Ectodermal cell (in vitro differentiated cells): Measurements from ENCODE around the gene TUBA4B.
"Not testable (repeated sequence)": the region's sequence is repeated elsewhere in the genome, so short reads cannot be mapped to it uniquely, and the experiment has no call there.

Experiments used
- H3K27ac ChIP-seq: 2 replicates; pipeline ENCODE4 v1.7.0; 2013; ENCODE audit warnings: mild to moderate bottlenecking, low read depth, low read length; ENCODE audit not compliant: insufficient read depth, poor library complexity, severe bottlenecking
- H3K27me3 ChIP-seq: 2 replicates; pipeline ENCODE4 v1.7.0; 2013; ENCODE audit warnings: mild to moderate bottlenecking, low read length; ENCODE audit not compliant: insufficient read depth, control insufficient read depth, poor library complexity, severe bottlenecking
- H3K36me3 ChIP-seq: one replicate; pipeline ENCODE4 v1.7.0; 2013; ENCODE audit warnings: low read length; ENCODE audit not compliant: control insufficient read depth, insufficient read depth
- H3K4me1 ChIP-seq: one replicate; pipeline ENCODE4 v1.7.0; 2013; ENCODE audit warnings: low read length; ENCODE audit not compliant: control insufficient read depth, insufficient read depth
- H3K4me3 ChIP-seq: 2 replicates; pipeline ENCODE4 v1.7.0; 2013; ENCODE audit warnings: low read depth, low read length, control low read depth; ENCODE audit not compliant: insufficient read depth
- H3K9me3 ChIP-seq: 2 replicates; pipeline ENCODE4 v1.7.0; 2013; ENCODE audit warnings: mild to moderate bottlenecking, low read length, moderate library complexity; ENCODE audit not compliant: control insufficient read depth
- WGBS, 2 experiments: methylation state at CpG; one replicate each; pipeline ENCODE4 v1.1.7; 2013; ENCODE audit warnings: missing lambda C conversion rate in 2 of 2; 5-methylcytosine and 5-hydroxymethylcytosine counted together

TUBA4B gene

DNA sequence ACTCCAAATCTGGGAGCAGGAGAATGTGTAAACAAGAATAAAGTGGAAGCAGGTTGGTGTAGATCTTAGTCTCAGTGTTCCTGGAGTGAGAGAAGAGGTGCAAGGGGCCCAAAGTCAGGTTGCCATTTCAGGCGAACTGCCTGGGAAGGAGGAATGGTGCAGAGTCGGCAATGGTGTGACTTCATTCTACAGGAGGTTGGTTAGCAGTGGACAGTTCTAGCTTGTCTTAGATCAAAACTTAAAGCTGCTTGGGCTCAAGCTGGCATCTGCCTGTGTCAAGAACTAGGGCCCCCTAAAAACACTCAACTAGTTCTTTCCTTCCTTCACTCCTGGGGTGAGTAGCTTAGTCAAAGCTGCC, 4.2 kb upstream of the TUBA4B start:
- H3K36me3 ChIP-seq: peaks cover 5% of the 10 kb centered on the region
- H3K9me3 ChIP-seq: no peaks in the 10 kb centered on the region
- H3K4me1 ChIP-seq: peaks cover 23% of the 10 kb centered on the region
- no peak overlapping the region for H3K27ac ChIP-seq
- WGBS, 2 experiments: 89 to 97% methylated on average over 2 of the region's 2 CpGs
- no peak overlapping the region for H3K4me3 ChIP-seq
- peaks cover 30% of the 10 kb centered on the region for H3K27me3 ChIP-seq

DNA sequence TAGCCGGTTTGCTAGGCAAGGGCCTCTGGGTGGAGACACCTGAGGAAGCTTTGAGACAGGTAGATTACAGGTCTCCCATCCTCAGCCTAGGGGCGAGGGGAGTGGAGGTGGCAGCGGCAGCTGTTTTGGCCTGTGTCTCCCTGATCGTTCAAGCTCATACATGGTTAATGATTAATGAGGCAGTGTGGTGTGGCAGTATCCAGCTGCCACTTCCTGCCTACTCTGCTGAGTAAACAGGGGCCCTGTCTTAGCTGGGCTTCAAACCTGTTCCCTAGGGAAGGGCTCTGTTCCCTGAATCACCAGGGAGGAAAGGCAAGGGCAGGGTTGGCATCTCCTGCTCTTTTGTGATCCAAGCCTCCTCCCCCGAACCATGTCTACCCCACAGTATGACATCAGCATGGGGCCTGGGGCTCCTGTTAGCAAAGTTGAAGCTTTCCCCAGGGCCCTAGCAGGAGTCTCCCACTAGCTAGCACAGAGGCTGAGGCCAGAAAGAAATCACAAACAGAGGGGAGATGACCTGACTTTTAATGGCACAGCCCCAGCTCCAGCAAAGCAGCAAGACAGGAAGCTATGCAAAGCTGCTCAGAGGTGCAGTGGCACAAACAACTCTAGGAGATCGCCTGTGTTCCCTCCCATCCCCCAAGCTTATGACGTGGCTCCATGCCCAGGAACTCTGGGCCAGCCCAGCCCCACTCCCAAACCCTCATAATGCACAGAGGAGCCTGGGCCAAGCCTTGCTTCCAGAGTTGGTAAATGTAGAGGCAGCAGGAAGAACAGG, 3.7 kb upstream of the TUBA4B start:
- H3K4me3 ChIP-seq: no peak overlapping the region
- no peak overlapping the region for H3K27ac ChIP-seq
- peaks cover 5% of the 10 kb centered on the region for H3K36me3 ChIP-seq
- peaks cover 23% of the 10 kb centered on the region for H3K4me1 ChIP-seq
- peaks cover 36% of the 10 kb centered on the region for H3K27me3 ChIP-seq
- 65 to 72% methylated on average over 7 of the region's 7 CpGs for WGBS, 2 experiments
- no peaks in the 10 kb centered on the region for H3K9me3 ChIP-seq

DNA sequence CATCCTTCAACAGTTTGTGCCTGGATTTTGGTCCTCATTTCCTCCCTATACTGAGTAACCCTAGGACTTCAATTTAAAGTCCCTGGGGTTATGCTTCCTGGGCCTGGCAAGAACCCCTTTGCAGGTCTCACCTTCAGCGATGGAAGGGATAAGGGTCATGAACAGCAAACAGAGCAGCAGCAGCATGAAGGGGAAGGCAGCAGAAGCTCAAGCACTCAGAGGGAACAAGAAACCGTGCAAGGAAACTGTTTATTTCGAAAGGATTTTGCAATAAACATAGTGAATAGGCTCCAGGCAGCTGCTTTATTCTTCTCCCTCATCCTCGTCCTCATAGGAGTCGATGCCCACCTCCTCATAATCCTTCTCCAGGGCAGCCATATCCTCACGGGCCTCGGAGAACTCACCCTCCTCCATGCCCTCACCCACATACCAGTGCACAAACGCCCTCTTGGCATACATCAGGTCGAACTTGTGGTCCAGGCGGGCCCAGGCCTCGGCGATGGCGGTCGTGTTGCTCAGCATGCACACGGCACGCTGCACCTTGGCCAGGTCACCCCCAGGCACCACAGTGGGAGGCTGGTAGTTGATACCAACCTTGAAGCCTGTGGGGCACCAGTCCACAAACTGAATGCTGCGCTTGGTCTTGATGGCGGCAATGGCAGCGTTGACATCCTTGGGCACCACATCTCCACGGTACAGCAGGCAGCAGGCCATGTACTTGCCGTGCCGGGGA, 2.8 kb upstream of the TUBA4B start:
- Histone ChIP-seq H3K4me1 (peaks cover 23% of the 10 kb centered on the region), H3K4me3 (no peak overlapping the region), H3K9me3 (no peaks in the 10 kb centered on the region), H3K36me3 (peaks cover 5% of the 10 kb centered on the region), H3K27me3 (peaks cover 44% of the 10 kb centered on the region), H3K27ac (no peak overlapping the region)
- 92 to 93% methylated on average over 22 of the region's 22 CpGs for WGBS, 2 experiments

DNA sequence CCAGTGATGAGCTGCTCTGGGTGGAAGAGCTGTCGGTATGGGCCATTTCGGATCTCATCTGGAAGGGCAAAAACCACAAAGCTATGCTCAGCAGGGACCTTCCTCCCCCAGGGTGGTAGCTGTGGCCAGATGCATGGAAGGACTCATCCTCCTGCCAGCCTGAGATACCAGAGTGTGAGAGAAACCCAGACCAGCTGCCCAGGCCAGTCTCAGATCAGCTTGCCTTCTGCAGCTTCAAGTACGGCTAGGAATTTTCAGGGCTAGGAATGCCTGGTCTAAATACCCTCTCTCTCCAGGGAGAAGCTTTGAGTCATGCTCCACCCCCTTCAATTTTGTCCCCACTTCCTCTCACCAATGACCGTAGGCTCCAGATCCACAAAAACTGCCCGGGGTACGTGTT, 1.4 kb upstream of the TUBA4B start:
- Histone ChIP-seq H3K36me3 (peaks cover 5% of the 10 kb centered on the region), H3K9me3 (no peaks in the 10 kb centered on the region), H3K4me3 (no peak overlapping the region), H3K27ac (no peak overlapping the region), H3K27me3 (peaks cover 59% of the 10 kb centered on the region), H3K4me1 (peaks cover 14% of the 10 kb centered on the region)
- 84 to 86% methylated on average over 6 of the region's 6 CpGs for WGBS, 2 experiments

DNA sequence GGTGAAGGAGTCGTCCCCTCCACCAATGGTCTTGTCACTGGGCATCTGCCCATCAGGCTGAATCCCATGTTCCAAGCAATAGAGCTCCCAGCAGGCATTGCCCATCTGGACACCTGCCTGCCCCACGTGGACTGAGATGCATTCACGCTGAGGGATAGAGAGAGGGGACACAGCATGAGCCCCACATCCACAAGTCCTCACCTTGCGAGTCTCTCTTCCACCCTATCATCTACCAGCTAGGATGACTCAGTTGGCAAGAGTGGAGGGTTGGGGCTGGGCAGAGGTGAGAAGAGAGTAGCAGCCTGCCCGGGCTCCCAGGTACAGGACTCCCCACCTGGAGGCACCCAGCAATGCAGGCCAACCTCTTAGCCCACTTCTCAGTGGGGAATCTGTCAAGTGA, 959 bp upstream of the TUBA4B start:
- Histone ChIP-seq H3K36me3 (peaks cover 2% of the 10 kb centered on the region), H3K9me3 (no peaks in the 10 kb centered on the region), H3K27ac (no peak overlapping the region), H3K4me3 (no peak overlapping the region), H3K27me3 (peaks cover 62% of the 10 kb centered on the region), H3K4me1 (peaks cover 14% of the 10 kb centered on the region)
- WGBS, 2 experiments: 60 to 62% methylated on average over 4 to 5 of the region's 5 CpGs

DNA sequence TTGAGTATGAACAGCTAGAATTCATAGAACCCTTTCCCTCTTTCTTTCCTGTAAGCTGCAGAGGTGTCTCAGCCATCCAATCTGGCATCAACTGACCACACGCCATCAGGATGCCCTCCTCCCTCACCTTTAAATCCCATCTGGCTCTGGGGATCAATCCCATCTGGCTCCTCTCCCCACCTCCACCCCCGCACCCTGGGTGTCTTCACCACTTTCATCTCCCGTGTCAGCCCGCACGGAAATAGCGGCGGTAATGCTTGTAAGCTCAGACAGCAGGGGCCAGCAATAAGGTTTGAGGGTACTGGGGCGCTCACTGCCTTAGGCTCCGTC, 508 bp upstream of the TUBA4B start:
- H3K4me1 ChIP-seq: peaks cover 14% of the 10 kb centered on the region
- H3K27ac ChIP-seq: no peak overlapping the region
- no peak overlapping the region for H3K4me3 ChIP-seq
- H3K36me3 ChIP-seq: no peaks in the 10 kb centered on the region
- WGBS, 2 experiments: 7% methylated on average over 9 of the region's 9 CpGs
- peaks cover 62% of the 10 kb centered on the region for H3K27me3 ChIP-seq
- H3K9me3 ChIP-seq: no peaks in the 10 kb centered on the region

DNA sequence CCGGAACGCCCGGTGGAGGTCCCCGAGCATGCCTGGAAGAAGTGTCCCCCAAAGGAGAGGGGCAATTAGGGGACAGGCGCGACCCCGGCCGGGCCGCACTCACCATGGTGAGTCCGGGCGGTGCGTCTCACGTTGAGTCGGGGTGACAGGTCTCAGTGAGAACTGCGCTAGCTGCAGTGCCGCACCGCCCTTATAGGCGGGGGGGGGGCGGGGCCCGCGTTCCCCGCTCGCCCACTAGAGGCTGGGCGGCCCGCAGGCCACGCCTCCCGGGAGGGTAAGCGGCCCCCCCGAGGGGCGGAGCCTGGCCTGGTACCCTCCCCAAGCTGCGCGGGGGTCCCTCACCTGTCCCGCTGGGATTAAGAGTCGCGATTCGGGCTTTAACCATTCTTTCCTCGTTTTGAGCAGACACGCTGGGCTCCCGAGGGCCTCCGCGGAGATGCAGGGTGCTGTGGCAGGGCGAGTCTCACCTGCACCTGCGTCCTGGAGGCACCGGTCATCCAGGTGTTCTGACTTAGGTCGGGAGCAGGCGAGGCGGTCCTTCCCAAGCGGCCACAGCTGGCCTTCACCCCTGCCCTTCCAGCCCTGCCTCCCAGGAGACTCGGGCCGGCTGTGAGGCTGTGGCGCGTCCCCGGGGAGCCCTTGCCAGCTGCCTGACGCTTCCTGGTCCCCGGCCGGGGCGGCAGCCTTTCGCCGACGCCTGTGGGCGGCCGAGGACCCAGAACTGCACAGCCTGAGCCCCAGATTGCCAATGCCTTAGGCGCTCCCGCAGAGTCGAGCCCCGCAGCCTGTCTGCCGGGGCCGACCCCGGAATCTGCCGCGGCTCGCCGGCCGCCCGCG, 928 bp downstream of the TUBA4B start, which contains the start of gene TUBA4A:
Gene TUBA4A, minus strand, starts transcription at position 166 of the 837 bp plus-strand sequence. Its CDS starts 60 bp downstream, at position 106.
- whole genome bisulfite sequencing, 2 experiments: 1 to 2% methylated on average over 76 of the region's 76 CpGs
- H3K4me1 ChIP-seq: peaks cover 14% of the 10 kb centered on the region
- H3K4me3 ChIP-seq: peak within 1 kb of the TSS; percentile 20
- no peaks in the 10 kb centered on the region for H3K9me3 ChIP-seq
- H3K27me3 ChIP-seq: peaks cover 66% of the 10 kb centered on the region
- no peak within 1 kb of the TSS for H3K27ac ChIP-seq
- no peaks in the 10 kb centered on the region for H3K36me3 ChIP-seq

DNA sequence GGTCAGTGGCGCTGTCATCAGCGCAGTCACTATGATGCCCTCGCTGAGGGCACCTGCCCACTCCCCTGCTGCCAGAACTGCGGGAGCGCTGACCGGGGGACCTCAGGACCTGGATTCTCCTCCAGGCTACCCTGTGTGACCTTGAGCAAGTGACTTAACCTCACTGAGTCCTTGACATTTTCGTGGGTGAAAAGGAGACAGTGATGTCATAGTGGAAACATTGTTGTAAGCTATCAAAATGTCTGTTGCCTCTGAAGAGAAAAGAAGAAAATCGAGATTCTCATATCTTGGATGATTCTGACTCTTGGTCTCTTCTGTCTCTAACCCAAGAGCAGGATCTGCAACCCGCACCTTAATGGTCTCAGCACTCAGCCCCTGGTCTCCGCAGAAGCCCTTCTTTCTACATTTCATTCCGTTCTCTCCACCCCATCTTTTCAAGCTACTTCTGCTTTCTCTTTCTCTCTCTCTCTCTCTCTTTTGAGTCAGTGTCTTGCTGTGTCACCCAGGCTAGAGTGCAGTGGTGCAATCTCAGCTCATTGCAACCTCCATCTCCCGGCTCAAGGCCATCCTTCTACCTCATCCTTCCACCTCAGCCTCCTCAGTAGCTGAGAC, 1.7 kb downstream of the TUBA4B start:
- H3K27me3 ChIP-seq: peaks cover 73% of the 10 kb centered on the region
- H3K36me3 ChIP-seq: no peaks in the 10 kb centered on the region
- no peak overlapping the region for H3K27ac ChIP-seq
- H3K4me3 ChIP-seq: peak overlapping the region; percentile 6
- WGBS, 2 experiments: 30 to 32% methylated on average over 12 of the region's 12 CpGs
- H3K9me3 ChIP-seq: no peaks in the 10 kb centered on the region
- peaks cover 14% of the 10 kb centered on the region for H3K4me1 ChIP-seq

DNA sequence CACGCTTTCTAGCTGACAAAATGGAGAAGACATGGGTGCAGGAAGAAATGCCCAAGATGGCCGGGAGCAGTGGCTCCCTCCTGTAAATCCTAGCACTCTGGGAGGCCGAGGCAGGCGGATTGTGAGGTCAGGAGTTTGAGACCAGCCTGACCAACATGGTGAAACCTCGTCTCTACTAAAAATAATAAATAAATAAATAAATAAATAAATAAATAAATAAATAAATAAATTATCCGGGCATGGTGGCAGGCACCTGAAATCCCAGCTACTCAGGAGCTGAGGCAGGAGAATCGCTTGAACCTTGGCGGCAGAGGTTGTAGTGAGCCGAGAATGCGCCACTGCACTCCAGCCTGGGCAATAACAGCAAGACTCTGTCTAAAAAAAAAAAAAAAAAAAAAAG, 5.9 kb downstream of the TUBA4B start:
- 86 to 93% methylated on average over 9 of the region's 10 CpGs for WGBS, 2 experiments
- not testable (repeated sequence) for H3K9me3 ChIP-seq, H3K4me3 ChIP-seq, H3K27ac ChIP-seq, H3K4me1 ChIP-seq, H3K36me3 ChIP-seq
- peaks cover 58% of the 10 kb centered on the region for H3K27me3 ChIP-seq
